ENCODE data around the gene ERC2.

DNA sequence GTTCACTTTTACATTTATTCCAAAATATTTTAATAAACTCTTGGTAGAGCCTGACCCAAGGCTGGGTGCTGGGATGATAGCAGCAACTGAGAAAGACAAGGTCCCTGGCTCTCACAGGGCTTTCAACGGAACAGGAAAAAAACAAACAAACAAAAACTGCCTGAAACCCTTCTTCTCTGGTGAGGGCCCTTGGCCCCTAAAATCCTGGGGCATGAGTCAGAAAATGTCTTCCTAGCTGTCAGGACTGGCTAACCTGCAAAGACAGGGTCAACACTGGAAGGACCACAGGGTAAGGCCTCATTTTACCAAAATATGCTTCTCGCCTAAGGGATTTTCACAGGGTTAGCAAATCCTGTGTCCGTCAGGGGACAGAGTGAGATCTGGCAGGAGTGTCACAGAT, 935.5 kb downstream of the ERC2 start:
- TF ChIP-seq GATA2 (IDR thresholded peaks at IDR 0.05; ENCODE audit: low read depth, low read length): no peak
- TF ChIP-seq GATA3 (IDR thresholded peaks at IDR 0.05; ENCODE audit: low read depth, low read length): no peak

All from SH-SY5Y (cell line).